Germinal center (tissue), 1 donor: Measurements from ENCODE around the gene TMEM239.
"Not testable (repeated sequence)": the region's sequence is repeated elsewhere in the genome, so short reads cannot be mapped to it uniquely, and the experiment has no call there.

Experiments used
- DNase-seq: peaks from one replicate; pipeline ENCODE4 v3.0.0; 2012; ENCODE audit warnings: mixed read lengths, low spot score

Gene TMEM239

DNA sequence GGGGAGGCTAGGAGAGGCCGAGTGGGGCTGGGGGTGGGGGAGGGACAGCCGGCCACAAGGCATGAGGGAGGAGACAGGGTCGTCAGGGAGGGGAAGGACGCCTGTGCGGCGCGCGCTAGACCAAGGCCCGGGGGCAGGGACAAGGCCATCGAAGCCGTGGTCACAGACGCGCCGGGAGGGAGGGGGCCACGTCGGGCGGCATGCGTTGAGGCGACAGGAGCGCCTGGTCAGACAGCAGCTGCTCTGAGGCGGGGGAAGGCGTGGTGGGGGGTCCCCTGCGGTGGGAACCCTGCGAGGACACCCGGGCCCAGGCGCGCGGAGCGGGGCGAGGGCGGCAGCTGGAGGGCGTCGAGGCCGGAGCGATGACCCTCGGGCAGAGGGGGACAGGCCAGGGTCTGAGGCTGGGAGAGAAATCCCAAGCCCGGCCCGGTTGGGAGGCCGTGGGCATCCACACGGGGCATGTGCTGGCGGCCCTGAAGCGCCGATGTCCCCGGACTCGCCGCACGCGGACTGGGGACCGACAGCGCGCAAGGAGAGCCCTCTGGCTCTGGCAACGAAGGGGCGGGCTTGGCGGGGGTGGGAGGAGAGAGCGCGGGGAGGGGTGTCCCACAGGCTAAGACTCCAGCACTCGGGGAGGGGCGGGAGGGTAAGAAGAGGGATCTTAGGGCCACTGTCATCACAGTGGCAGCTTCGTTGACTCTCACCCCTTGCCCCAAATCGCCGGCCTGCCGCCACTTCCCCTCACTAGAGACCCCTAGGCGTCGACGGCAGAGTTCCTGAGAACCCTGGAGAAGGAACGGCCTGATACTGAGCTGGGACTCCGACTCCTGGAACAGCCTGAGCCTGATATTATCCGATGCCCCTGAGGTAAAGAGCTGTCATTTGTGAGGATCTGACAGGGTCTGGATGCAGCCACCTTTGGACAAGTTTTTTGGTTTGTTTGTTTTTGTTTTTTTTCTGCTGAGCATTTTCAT, 5.0 kb downstream of the TMEM239 start:
- DNase-seq: no peak

DNA sequence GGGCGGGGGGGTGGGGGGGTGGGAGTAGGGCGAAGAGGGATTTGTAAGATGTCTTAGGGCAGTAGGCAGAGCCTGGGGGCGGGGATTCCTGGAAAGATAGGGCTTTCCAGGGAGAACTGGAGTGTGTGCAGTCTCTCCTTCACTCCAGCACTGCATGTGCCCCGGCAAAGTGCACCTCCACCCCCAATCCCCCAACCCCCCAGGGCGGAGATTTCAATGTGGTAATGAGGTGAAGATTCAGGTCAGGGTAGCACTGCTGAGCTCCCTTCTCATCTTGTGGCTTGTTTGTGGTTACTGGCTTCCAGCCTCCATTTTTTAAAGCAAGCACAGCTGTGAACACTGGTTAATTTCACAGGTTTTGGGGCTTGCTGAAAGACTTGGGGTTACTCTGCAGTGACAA, 5.9 kb downstream of the TMEM239 start:
- DNase-seq: no peak

DNA sequence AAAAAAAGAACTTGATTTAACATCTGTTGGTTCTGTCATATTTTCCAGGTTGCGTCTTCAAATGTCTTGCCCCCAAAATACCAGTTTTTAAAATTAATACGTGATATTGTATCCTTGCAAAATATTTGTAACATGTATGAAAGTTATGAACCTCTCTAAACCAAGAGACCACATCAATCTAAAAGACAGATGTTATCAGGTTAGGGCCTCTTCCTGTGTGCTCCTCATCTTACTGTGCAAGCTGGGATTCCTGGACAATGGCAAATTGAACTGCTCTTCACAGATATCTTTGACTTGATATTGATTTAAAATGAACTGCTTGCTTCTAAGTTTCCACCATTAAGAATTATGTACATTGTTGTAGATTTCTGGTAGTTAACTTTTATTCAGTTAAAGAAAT, 9.6 kb downstream of the TMEM239 start:
- DNase-seq: no peak

DNA sequence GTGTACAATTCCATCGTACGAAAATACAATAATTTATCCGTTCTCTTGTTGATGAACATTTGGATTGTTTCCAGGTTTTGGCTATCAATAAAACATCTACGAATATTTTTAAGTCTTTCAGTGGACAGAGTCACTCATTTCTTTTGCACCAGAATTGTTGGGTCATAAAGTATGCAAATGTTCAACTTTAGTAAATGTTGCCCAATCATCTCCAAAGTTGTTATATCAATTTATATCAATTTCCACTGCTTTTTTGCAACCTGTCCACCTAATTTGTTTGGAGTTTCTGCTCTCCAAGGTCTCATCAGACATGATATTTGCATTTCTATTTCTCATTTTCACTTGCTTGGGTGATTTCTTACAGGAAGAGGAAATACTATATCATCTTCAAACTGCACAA, 10.5 kb downstream of the TMEM239 start:
- DNase-seq: no peak

DNA sequence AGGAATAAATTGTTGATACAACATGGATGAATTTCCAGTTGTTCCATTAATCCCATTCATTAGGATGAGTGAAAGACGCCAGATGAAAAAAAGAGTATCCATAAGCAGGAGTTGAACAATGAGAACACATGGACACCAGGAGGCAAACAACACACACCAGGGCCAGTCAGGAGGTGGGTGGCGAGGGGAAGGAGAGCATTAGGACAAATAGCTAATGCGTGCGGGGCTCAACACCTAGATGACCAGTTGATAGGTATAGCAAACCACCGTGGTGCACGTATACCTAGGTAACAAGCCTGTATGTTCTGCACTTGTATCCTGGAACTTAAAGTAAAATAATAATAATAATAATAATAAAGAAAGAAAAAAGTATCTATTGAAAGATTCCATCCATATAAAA, 13.2 kb downstream of the TMEM239 start:
- no peak for DNase-seq

DNA sequence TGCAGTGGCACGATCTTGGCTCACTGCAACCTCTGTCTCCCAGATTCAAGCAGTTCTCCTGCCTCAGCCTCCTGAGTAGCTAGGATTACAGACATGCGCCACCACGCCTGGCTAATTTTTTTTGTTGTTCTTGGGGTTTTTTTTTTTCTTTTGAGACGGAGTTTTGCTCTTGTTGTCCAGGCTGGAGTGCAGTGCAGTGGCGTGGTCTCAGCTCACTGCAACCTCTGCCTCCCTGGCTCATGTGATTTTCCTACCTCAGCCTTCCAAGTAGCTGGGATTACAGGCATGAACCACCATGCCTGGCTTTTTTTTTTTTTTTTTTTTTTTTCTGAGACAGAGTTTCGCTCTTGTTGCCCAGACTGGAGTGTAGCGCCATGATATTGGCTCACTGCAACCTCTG, 15.0 kb downstream of the TMEM239 start:
- DNase-seq: not testable (repeated sequence)

DNA sequence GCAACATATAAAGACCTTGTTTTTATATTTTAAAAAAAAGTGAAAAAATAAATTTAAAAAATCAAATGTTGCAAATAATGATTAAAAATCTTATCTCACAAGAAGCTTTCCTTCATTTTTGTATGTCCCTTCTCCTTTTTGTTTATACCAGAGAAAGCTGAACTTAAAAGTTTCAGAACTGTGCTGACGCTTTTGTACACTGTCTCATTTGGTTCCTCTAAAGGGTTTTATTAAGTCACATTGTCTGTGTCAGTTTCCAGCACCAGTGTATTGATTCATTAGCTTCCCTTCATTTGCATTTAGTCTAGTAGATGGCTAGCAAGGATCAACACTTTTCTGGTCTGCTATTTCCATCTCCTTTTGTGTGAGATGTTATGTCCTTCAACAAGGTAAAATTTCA, 17.6 kb downstream of the TMEM239 start:
- DNase-seq: no peak

DNA sequence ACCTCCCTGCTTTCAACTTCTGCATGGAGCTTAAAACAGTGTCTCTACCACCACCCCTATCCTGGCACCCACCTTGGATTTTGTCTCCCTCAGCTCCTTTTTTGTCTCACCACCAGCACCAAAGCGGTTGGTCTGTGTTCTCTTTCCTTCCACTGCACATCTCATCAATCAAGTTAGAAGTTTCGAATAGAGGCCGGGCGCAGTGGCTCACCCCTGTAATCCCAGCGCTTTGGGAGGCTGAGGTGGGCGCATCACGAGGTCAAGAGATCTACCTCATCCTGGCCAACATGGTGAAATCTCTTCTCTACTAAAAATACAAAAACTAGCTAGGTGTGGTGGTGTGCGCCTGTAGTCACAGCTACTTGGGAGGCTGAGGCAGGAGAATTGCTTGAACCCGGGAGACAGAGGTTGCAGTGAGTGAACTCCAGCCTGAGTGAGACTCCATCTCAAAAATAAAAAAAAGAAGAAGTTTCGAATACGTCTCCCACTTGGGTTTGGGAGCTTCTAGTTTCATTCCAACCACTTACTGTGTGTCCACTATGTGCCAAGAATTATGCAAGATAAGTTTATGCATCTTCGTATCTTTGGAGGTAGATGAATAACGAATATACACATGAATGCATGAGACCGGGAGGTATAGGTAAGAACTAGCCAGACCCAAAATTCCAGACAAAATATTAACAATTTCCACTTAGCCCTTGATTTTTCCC, 18.4 kb downstream of the TMEM239 start:
- DNase-seq: no peak

DNA sequence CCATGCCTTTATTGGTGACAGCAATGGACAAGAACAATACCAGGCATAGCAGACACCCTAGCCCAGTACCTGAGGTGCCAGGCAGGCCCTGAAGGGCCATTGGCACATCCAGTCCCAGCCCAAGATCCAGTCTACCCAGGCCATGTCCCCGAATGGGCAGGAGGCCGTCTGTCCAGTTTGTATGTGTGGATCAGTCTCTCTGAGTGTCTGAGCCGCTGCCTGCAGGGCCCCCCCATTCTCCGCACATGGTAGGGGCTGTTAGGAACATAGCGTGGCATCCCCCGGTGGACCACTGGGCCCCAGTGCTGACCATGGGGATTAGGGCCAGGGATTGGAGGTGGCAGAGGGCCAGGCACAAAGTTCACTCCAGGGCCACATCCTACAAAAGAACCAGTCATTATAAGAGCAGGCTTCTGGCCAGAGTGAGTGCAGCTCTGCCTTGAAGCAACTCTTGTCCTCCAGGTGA, 19.2 kb downstream of the TMEM239 start:
- DNase-seq: no peak

DNA sequence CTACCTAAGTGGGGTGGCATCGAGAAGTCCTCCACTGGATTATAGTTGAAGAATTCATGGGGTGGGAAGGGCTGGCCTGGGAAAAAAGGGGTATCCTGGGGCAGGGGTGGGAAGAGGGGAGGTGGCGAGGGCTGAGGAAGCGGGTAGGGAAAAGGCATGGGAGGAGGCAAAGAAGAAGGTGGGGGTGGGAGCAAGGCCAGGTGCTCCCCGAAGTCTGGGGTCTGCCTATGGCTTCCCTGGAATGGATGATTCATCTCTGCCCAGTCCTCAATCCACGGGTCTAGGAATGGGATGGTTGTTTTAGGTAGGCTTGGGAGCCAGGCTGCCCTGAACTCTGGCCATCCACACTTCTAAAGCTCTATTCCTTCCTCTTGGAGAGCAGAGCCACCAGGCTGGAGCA, 19.9 kb downstream of the TMEM239 start:
- no peak for DNase-seq

DNA sequence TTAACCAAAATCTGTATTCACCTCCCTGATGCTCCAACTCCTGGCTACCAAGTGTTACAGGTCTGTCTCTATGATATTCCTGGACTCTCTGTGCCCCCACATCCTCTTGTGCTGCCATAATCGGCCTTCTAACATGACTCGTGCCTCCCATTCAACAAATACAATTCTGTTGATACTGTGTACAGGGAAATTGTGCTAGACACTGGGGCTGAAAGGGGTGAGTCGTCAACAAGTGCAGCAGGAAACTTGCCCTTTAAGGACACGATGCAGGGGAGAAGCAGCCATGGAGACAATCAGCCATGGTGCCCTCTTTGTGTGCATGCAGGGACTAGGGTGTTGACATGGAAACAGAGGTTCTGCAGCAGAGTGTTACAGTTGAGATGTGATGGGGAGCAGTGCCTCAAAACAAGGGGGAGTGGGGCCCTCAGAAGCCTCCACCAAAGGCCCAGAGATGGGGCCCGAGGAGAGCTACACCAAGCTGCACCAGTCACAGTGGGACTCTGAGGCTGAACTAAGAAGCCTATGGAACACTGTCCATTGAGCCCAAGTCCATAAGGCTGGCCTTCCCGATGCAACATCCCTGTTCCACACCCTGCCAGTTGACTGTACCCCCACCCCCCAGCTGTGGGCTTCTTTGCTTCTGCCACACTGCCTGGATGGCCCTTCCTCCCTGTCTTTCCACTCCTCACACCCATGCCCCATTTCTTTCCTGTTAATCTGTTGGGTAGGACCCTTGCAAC, 21.2 kb downstream of the TMEM239 start:
- DNase-seq: no peak

DNA sequence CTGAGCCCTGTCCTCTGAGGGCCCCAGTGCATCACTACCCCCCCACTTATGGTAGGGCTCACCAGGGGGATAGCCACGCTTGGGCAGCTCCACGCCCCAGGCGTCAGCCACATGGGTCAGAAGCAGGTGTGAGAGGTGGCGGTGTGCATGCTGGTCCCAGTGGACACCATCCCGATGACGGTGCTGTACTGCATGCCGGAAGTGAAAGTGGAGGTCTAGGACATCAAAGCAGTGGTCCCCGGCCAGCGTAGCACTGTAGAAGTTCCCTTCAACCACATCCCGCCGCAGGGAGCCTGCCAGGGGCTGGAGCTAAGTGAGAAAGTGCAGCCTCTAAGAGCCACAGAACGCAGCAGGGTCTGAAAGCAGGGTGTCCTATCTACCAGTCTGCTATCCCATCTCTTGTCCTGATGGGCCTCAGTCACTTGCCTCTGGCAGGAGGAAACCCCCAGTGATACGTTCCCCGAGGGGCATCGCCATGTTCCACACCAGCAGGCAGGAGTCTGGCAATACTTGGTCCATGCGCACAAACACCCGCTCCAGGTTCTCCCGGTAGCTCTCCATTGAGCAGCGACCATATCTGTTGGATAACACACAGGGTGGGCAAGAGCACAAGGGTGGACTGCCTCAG, 22.1 kb downstream of the TMEM239 start:
- DNase-seq: no peak

DNA sequence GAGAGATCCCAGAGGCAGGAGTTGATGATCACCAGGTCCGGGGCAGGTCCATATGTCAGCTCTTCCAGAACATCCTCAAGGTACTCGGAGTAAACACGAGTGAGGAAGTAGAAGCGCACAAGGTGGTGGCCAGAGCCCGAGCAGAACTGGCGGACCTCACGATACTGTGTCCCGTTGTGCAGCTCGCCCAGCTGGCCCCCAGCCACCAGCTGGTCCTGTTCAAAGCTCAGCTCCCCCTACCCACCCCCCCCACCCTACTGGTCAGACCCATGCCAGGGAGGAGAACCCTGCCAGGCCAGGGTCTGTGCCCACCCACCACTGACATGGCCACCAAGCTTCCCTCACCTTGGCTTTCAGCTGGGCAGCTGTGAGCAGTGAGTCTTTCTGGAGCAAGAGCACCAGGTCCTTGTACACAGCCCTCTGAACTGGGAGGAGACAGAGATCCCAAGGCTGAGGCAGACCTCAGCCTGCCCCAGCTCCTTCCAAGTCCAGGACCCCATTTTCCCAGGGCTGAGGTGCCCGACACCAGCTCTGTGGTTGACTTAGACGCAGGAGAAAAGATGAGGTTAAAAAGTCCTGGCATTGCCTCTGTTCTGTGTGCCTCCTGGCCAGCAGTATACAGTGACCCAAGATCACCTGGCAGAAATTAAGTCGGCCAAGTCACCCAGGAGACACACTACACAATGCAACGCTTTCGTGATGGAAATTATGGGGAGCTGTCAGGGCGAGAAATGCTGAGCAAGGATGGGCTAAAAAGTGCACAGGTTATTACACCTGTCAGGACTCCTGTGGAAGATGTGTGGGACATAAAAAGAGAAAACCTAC, 22.9 kb downstream of the TMEM239 start:
- DNase-seq: no peak

DNA sequence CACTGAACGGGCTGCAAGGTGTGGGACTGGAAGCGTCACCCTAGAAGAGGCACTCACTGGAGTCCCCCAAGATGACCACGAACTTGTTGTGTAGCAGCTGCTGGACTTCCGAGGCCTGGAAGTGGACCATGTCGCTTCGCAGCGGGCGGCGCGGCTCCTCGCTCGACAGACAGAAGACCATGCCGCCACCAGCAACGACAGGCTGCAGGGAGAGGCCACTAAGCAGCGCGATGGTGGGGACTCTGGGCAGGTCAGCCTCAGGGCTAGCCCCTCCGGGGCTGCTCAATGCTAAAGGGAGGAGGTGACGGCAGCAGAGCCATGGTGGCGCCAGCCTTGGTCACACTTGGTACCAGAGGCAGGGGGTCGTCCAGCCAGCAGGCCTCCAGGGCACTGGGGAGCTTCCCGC, 23.6 kb downstream of the TMEM239 start:
- DNase-seq: no peak

DNA sequence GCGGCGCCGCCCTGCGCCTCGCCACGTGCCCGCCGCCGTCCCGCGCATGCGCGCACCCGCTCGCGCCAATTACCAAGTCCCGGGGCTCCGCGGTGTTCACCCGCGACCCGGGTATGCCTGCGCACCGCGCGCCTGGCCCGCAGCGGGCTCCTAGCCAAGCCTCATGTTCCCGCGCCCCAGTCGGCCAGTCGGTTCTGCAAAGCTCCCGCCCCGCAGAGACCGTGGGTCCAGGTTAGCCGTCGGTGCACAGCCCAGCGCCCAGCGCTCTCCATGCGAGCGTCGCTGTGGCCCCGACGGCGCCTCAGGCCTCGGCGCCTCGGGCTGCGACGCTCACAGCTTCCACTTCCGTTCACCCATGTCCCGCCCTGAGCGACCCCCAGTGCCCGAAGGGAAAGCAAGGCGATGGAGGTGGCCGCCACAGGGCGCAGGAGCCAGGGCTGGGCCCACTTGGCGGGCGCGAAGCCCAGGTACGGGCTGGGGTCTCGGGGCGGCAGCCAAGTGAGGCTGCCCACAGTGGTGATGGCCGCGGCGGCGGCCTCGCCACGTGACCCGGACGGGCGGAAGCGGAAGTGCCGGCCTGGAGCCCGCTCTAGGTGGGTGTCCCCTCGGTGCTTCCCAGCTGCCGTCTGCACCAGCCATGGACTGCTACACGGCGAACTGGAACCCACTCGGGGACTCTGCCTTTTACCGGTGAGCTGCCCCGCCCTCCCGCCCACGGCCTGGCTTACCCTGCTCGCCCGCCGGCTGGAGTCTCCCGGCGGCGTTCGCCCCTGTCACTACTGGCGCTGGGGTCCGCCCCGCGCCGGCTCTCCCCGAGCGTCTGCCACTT, 24.2 kb downstream of the TMEM239 start, which contains the start of the genes PCED1A and VPS16:
Gene PCED1A, minus strand, starts transcription at position 518 of the 829 bp plus-strand sequence. CDS start 743 bp downstream, outside the sequence.
Gene VPS16, plus strand, starts transcription at position 608 of the 829 bp plus-strand sequence. Its CDS starts 30 bp downstream, at position 638.
- DNase-seq: peak; percentile 94

DNA sequence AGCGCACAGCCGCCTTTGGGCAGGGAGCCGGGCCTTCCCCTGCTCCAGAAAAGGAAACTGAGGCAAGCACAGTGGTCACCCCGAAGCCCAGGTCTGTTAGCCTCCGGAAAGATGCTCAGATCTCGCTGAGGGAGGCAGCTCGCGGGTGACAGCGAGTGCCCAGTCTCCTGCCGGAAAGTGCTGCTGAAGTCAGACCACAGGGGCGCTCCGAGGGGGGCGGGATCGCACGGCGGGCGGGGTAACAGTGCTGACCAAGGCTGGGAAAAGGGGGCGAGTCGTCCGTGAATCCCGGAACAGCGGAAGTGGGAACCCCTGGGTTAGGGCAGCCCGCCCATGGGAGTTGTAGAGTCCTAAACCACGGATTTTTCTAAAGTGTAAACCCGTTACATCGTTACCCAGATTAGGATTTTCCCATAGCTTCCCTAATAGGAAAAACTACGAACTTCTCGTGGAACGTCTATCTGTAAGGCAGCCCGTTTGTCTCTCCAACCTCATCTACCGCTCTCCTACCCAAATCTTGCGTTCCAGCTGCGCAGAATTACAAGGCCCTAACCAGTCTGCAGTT, 24.9 kb downstream of the TMEM239 start:
- peak; percentile 53 for DNase-seq

DNA sequence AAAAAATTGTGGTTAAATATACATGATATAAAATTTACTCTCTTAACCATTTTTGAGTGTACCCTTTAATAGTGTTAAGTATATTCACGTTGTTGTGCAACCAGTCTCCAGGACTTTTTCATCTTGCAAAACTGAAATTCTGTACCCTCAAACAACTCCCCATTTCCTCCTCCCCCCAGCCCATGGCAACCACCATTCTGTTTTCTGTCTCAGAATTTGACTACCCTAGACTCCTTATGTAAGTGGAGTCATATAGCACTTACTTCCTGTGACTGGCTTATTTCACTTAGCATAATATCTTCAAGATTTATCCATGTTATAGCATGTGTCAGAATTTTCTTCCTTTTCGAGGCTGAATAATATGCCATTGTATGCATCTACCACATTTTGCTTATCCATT, 29.4 kb downstream of the TMEM239 start:
- DNase-seq: no peak

DNA sequence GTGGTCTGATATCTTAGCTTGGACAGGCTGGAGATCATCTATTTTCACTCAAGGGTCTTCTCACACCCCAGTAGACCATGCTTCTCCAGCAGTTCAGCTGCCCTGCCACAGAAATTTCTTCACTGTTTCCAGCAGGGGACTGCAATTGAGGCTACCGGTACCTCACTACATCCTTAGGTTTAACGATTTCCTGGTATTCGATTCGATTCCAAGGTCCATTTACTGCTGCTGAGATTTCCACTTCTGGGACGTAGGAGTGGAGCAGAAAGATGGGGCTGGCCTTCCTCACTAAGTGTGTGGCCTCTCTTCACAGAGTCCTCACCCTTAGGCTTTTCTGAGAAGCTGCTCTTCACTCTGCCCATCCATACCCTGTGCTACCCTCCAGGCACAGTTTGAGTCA, 30.5 kb downstream of the TMEM239 start:
- DNase-seq: no peak

DNA sequence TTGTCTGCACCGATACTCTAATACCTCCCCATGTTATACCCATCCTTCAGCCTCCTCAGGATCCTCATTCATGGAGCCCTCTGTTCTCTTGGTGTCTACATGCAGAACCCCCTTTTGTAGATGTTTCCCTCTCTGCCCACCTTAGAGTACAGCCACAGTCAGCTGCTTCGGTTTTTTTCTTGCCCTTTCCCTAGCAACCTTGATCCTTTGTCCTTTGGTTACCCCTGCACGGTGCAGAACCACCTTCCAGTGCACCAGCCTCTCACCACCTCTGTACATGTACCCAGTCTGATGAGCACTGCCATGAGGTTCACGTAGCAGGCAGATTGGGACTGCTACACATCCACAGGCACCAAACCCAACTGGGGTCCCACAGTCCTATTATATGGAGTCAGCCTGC, 31.6 kb downstream of the TMEM239 start:
- DNase-seq: no peak

DNA sequence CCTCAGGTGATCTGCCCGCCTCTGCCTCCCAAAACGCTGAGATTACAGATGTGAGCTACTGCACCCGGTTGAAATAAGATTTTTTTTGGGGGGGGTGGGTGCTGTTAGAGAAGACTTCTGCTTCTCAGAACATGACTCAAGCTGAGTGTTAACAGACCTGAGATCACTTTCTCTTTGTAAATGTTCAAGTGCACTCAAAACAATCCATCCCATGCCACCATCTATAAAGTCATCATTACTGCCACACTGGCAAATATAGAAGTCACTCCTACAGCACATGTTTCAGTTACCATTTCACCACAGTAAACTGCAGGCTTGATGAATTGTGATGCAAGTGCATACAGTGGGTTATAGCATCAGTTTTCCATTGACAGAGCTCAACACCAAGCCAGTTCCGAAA, 33.4 kb downstream of the TMEM239 start:
- DNase-seq: no peak
